GM20000 (cell line): ENCODE measurements around the gene IGFL2.

ENCODE experiments used
- DNase-seq: peaks from one replicate; pipeline ENCODE4 v3.0.0; 2012; ENCODE audit warnings: low spot score
- CTCF ChIP-seq: IDR thresholded peaks from 2 replicates; pipeline ENCODE4 v1.5.1; 2012; ENCODE audit warnings: mild to moderate bottlenecking, control low read depth; ENCODE audit errors: extremely low read depth, missing control alignments

Gene IGFL2

GRCh38 chr19:46162731-46163130, 14.7 kb downstream of the IGFL2 start:
- no peak for DNase-seq

GRCh38 chr19:46173886-46174480, 25.9 kb downstream of the IGFL2 start:
- DNase-seq = no peak
- no peak for TF ChIP-seq CTCF

More at GRCh38 chr19:46162731-46163130, 14.7 kb downstream of the IGFL2 start:
- TF ChIP-seq CTCF = no peak

- TF ChIP-seq CTCF = no peak
- DNase-seq = no peak
These were observed 28.2 kb downstream of the IGFL2 start for GRCh38 chr19:46176116-46176860.

GRCh38 chr19:46179076-46179759, 31.2 kb downstream of the IGFL2 start:
- DNase-seq = no peak
- no peak for TF ChIP-seq CTCF

GRCh38 chr19:46180701-46181387, 32.8 kb downstream of the IGFL2 start:
- DNase-seq = no peak
- no peak for TF ChIP-seq CTCF

- no peak for TF ChIP-seq CTCF
- DNase-seq = no peak
These were observed 33.3 kb downstream of the IGFL2 start for GRCh38 chr19:46181388-46181779.
